Activated T-cell treated with anti-CD3 and anti-CD28 coated beads, Interleukin-2, amount 50 U/mL, for 24 hours (primary cell): Measurements from ENCODE around the gene PRH2.

Source experiments
- DNase-seq: peaks from one replicate; pipeline ENCODE4 v3.0.0-alpha.2; 2020
- H3K27ac Mint-ChIP-seq: 2 replicates; pipeline ENCODE4 v1.8.0; 2020; ENCODE audit warnings: mild to moderate bottlenecking, mixed read lengths
- H3K27me3 Mint-ChIP-seq: 2 replicates; pipeline ENCODE4 v1.8.0; 2020; ENCODE audit warnings: mixed read lengths
- H3K36me3 Mint-ChIP-seq: 2 replicates; pipeline ENCODE4 v1.8.0; 2020; ENCODE audit warnings: low read depth, mixed read lengths
- H3K4me1 Mint-ChIP-seq: 2 replicates; pipeline ENCODE4 v1.8.0; 2020; ENCODE audit warnings: low read depth, mixed read lengths
- H3K4me3 Mint-ChIP-seq: 2 replicates; pipeline ENCODE4 v1.8.0; 2020; ENCODE audit warnings: mild to moderate bottlenecking, moderate library complexity, mixed read lengths
- H3K9me3 Mint-ChIP-seq: 2 replicates; pipeline ENCODE4 v1.8.0; 2020; ENCODE audit warnings: mixed read lengths

Gene PRH2

DNA sequence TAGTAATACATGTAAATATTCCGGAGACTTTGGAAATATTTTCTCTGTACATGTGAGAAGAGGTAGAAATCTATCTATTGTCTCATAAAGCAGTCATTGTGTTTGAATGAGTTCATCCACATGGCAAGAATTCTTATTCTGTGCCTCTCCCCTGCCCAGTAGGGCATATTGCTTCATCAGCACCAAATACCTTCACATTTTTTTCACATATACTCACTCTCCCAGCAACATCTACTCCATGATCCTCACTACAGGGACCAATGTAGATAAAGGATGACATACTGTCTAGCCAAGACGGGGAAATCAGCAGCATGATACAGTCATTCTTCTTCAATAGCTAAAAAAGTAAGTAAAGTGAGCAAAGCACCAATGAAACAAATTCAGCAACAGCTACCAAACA lies 11.4 kb downstream of the PRH2 start:
- no peak for DNase-seq
- Mint-ChIP-seq H3K9me3 (no peaks in the 10 kb centered on the region), H3K27ac (no peak overlapping the region), H3K4me3 (no peak overlapping the region), H3K4me1 (peaks cover 8% of the 10 kb centered on the region), H3K27me3 (no peaks in the 10 kb centered on the region), H3K36me3 (peaks cover 2% of the 10 kb centered on the region)

- H3K36me3 Mint-ChIP-seq: peaks cover 2% of the 10 kb centered on the region
- H3K4me3 Mint-ChIP-seq: no peak overlapping the region
- peaks cover 5% of the 10 kb centered on the region for H3K9me3 Mint-ChIP-seq
- H3K27me3 Mint-ChIP-seq: no peaks in the 10 kb centered on the region
- no peak overlapping the region for H3K27ac Mint-ChIP-seq
- peaks cover 8% of the 10 kb centered on the region for H3K4me1 Mint-ChIP-seq
- DNase-seq: no peak
Observed at GRCh38 chr12:10941369-10941768, 12.3 kb downstream of the PRH2 start.

- H3K27me3 Mint-ChIP-seq: no peaks in the 10 kb centered on the region
- peaks cover 8% of the 10 kb centered on the region for H3K4me1 Mint-ChIP-seq
- no peak overlapping the region for H3K4me3 Mint-ChIP-seq
- no peak for DNase-seq
- peaks cover 2% of the 10 kb centered on the region for H3K36me3 Mint-ChIP-seq
- H3K9me3 Mint-ChIP-seq: peaks cover 12% of the 10 kb centered on the region
- no peak overlapping the region for H3K27ac Mint-ChIP-seq
Observed at GRCh38 chr12:10941916-10942607, 13.0 kb downstream of the PRH2 start.

DNA sequence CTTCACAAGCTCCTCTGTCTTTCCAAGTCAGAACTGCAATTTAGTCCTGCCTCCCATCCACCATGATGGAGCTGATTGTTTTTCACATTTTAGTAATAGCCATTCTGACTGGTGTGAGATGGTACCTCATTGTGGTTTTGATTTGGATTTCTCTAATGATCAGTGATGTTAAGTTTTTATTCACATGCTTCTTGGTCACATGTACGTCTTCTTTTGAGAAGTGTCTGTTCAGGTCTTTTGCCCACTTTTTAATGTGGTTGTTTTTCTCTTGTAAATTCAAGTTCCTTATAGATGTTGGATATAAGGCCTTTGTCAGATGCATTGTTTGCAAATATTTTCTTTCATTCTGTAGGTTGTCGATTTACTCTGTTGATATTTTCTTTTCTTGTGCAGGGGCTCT lies 14.1 kb downstream of the PRH2 start:
- H3K27ac Mint-ChIP-seq: no peak overlapping the region
- no peak overlapping the region for H3K4me3 Mint-ChIP-seq
- H3K27me3 Mint-ChIP-seq: no peaks in the 10 kb centered on the region
- no peak for DNase-seq
- peaks cover 8% of the 10 kb centered on the region for H3K4me1 Mint-ChIP-seq
- H3K9me3 Mint-ChIP-seq: peaks cover 13% of the 10 kb centered on the region
- peaks cover 7% of the 10 kb centered on the region for H3K36me3 Mint-ChIP-seq

- no peak overlapping the region for H3K27ac Mint-ChIP-seq
- peaks cover 19% of the 10 kb centered on the region for H3K4me1 Mint-ChIP-seq
- no peaks in the 10 kb centered on the region for H3K27me3 Mint-ChIP-seq
- H3K36me3 Mint-ChIP-seq: peaks cover 56% of the 10 kb centered on the region
- DNase-seq: no peak
- H3K9me3 Mint-ChIP-seq: peaks cover 24% of the 10 kb centered on the region
- H3K4me3 Mint-ChIP-seq: no peak overlapping the region
Observed at GRCh38 chr12:10952645-10953044, 23.6 kb downstream of the PRH2 start.

DNA sequence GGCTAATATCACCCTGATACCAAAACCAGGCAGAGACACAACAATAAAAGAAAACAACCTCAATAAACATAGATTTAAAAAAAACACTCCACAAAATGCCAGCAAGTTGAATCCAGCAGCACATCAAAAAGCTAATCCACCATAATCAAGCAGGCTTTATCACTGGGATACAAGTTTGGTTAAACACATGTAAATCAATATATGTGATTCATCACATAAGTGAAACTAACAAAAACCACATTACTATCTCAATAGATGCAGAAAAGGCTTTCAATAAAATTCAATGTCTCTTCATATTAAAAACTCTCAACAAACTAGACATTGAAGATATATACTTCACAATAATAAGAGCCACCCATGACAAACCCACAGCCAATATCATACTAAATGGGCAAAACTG lies 27.0 kb downstream of the PRH2 start:
- H3K36me3 Mint-ChIP-seq: peaks cover 47% of the 10 kb centered on the region
- no peaks in the 10 kb centered on the region for H3K27me3 Mint-ChIP-seq
- DNase-seq: no peak
- H3K4me1 Mint-ChIP-seq: peaks cover 36% of the 10 kb centered on the region
- peaks cover 23% of the 10 kb centered on the region for H3K9me3 Mint-ChIP-seq
- no peak overlapping the region for H3K27ac Mint-ChIP-seq
- no peak overlapping the region for H3K4me3 Mint-ChIP-seq

DNA sequence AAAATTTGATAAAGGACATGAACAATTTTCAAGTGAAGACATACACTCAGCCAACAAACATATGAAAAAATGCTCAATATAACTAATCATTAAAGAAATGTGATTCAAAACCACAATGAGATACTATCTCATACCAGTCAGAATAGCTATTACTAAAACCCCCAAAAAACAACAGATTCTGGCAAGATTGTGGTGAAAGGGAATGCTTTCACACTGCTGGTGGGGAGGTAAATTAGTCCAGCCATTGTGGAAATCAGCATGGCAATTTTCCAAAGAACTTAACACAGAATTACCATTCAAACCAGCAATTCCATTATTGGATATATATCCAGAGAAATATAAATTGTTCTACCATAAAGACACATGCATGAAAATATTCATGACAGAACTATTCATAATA lies 28.7 kb downstream of the PRH2 start:
- Mint-ChIP-seq H3K27ac (no peak overlapping the region), H3K4me1 (peaks cover 48% of the 10 kb centered on the region), H3K9me3 (peaks cover 22% of the 10 kb centered on the region), H3K36me3 (peaks cover 44% of the 10 kb centered on the region), H3K27me3 (no peaks in the 10 kb centered on the region), H3K4me3 (no peak overlapping the region)
- DNase-seq: no peak

DNA sequence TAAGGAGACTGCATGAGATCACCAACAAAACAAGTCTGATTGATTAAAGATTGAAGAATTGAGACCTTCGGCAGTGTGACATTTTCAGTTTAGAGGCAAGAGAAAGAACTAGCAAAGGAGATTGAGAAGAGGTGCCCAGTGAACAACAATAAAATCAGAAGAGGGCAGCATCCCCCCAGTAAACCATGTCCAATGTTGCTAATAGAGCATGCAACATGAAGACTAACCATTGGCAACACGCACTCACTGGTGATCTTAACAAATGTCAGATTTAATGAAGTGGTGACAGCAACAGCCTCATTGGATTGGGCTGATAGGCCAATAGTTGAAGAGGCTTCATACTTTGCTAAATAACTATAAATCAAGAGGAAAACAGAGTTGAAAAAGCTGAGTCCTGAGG lies 30.8 kb downstream of the PRH2 start:
- Mint-ChIP-seq H3K27ac (no peak overlapping the region), H3K9me3 (peaks cover 21% of the 10 kb centered on the region), H3K4me1 (peaks cover 43% of the 10 kb centered on the region), H3K4me3 (no peak overlapping the region), H3K27me3 (no peaks in the 10 kb centered on the region), H3K36me3 (peaks cover 43% of the 10 kb centered on the region)
- no peak for DNase-seq

DNA sequence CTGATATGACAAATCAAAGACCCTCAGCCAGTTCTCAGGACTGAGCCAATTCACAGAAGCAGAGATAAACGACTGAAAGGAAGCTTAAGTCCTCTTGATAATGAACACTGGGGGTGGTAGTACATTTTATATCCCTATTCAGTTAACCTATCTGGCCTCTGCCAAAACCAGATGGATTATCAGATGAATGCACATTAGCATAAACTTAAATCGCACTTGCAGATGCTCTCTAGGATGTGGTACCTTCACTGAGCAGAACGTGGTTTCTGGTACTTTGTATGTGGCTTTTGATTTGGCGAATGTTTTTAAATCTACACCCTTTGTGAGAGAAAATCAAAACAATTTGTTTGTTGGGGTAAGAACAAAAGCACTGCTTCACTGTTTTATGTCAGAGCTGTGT lies 31.2 kb downstream of the PRH2 start:
- no peak overlapping the region for H3K4me3 Mint-ChIP-seq
- no peak for DNase-seq
- no peak overlapping the region for H3K27ac Mint-ChIP-seq
- H3K36me3 Mint-ChIP-seq: peaks cover 40% of the 10 kb centered on the region
- peaks cover 17% of the 10 kb centered on the region for H3K9me3 Mint-ChIP-seq
- H3K4me1 Mint-ChIP-seq: peaks cover 43% of the 10 kb centered on the region
- H3K27me3 Mint-ChIP-seq: no peaks in the 10 kb centered on the region

DNA sequence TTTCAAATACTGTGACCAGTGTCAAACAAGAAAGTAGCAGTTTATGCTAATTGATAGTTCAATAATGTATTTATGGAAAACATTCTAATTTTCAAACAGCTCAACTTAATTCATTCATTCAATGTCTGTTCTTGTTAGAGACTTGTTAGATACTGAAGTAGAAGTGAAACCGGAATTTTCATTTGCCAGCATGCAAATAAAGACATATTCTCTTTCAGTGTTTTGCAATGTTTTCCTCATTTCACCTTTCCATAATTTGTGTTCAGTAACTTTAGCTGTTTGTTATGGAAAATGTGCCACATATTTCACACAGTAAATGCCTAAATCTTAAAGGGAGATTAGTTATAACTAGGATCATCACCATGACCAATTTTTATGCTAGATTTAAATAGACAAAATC lies 36.4 kb downstream of the PRH2 start:
- no peak for DNase-seq
- Mint-ChIP-seq H3K27ac (no peak overlapping the region), H3K36me3 (peaks cover 29% of the 10 kb centered on the region), H3K9me3 (no peaks in the 10 kb centered on the region), H3K4me3 (no peak overlapping the region), H3K27me3 (no peaks in the 10 kb centered on the region), H3K4me1 (peaks cover 22% of the 10 kb centered on the region)

DNA sequence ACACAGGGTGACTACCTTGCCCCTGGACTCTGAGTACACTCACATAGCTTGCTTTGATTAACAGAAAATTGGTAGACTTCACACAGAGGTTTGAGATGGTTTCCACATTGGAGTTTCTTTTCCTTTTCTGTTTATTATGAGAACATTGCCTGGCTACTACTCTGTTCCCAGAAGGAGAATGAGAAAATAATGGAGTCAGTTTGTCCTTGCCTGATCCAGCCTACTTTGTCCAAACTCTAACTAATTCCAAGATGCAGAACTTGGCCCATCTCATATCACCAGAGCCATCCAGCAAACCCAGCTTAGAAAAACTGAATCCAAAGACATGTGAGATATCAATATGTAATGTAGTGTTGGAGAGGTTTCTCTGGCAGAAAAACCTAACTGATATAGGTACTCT lies 37.3 kb downstream of the PRH2 start:
- no peaks in the 10 kb centered on the region for H3K9me3 Mint-ChIP-seq
- no peak for DNase-seq
- no peak overlapping the region for H3K27ac Mint-ChIP-seq
- H3K4me1 Mint-ChIP-seq: peaks cover 14% of the 10 kb centered on the region
- no peak overlapping the region for H3K4me3 Mint-ChIP-seq
- H3K36me3 Mint-ChIP-seq: peaks cover 29% of the 10 kb centered on the region
- H3K27me3 Mint-ChIP-seq: no peaks in the 10 kb centered on the region

DNA sequence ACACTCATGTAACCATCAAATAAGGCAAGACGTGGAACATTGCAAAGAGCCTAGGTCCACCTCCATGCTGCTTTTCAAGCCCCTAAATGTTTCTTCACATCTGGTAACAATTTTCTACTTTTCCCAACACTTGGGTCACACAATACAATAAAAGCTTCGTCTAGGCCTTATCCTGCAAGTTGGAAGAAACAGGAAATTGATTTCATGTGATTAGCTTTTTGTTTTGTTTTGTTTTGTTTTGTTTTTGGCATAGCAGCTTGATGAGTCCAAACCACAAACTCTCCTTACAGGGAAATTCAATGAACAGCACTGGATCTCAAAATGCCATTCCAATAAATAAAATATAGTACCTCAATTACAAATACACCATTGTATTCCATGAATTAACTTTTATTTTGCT lies 38.4 kb downstream of the PRH2 start:
- Mint-ChIP-seq H3K27me3 (no peaks in the 10 kb centered on the region), H3K27ac (no peak overlapping the region), H3K4me3 (no peak overlapping the region), H3K36me3 (peaks cover 24% of the 10 kb centered on the region), H3K4me1 (peaks cover 6% of the 10 kb centered on the region), H3K9me3 (no peaks in the 10 kb centered on the region)
- no peak for DNase-seq

- no peaks in the 10 kb centered on the region for H3K27me3 Mint-ChIP-seq
- H3K27ac Mint-ChIP-seq: no peak overlapping the region
- peaks cover 5% of the 10 kb centered on the region for H3K4me1 Mint-ChIP-seq
- H3K9me3 Mint-ChIP-seq: no peaks in the 10 kb centered on the region
- no peak for DNase-seq
- H3K36me3 Mint-ChIP-seq: peaks cover 23% of the 10 kb centered on the region
- no peak overlapping the region for H3K4me3 Mint-ChIP-seq
Observed at GRCh38 chr12:10968765-10969456, 39.9 kb downstream of the PRH2 start.

GRCh38 chr12:10974965-10975364 lies 45.9 kb downstream of the PRH2 start:
- H3K27ac Mint-ChIP-seq: no peak overlapping the region
- no peaks in the 10 kb centered on the region for H3K27me3 Mint-ChIP-seq
- H3K4me1 Mint-ChIP-seq: peaks cover 21% of the 10 kb centered on the region
- H3K4me3 Mint-ChIP-seq: no peak overlapping the region
- no peak for DNase-seq
- peaks cover 12% of the 10 kb centered on the region for H3K36me3 Mint-ChIP-seq
- no peaks in the 10 kb centered on the region for H3K9me3 Mint-ChIP-seq

- no peaks in the 10 kb centered on the region for H3K27me3 Mint-ChIP-seq
- no peak overlapping the region for H3K27ac Mint-ChIP-seq
- no peak for DNase-seq
- peaks cover 55% of the 10 kb centered on the region for H3K4me1 Mint-ChIP-seq
- no peak overlapping the region for H3K4me3 Mint-ChIP-seq
- H3K36me3 Mint-ChIP-seq: peaks cover 7% of the 10 kb centered on the region
- H3K9me3 Mint-ChIP-seq: no peaks in the 10 kb centered on the region
Observed at GRCh38 chr12:10982244-10982643, 53.2 kb downstream of the PRH2 start.
